Measurements from ENCODE around the gene GULP1. TPM values are rescaled to one million over a fixed set of nuclear protein-coding genes. Genes with fewer than 3 reads are reported as not detected.

The GULP1 gene
- total and polyA plus RNA-seq, 2 of the 4 experiments (the other 2 are of a cell fraction): 24.4 to 40.1 TPM

- no CpG with 5 or more reads among the region's 3 CpGs for WGBS, 2 experiments (ENCODE audit: extremely low coverage in 2 of 2, insufficient read length in 1 of 2)
- H3K4me2 ChIP-seq (ENCODE audit: low read depth, low read length): no peak overlapping the region
- H3K79me1 ChIP-seq (ENCODE audit: low read depth in 1 of 2, low read length in 2 of 2): peaks cover 18 to 21% of the 10 kb centered on the region in 2 experiments; a peak in 3 of 4 replicates
- H3K4ac ChIP-seq (ENCODE audit: low read depth, low read length): no peak overlapping the region
- peaks cover 1% of the 10 kb centered on the region; the same call in 1 of the 2 replicates for H3K4me1 ChIP-seq (ENCODE audit: control insufficient read depth, insufficient read depth, low read length)
- H3K18ac ChIP-seq (ENCODE audit: low read depth, low read length): no peak overlapping the region
- no peak overlapping the region for H2BK120ac ChIP-seq (ENCODE audit: low read depth, low read length)
- no peaks in the 10 kb centered on the region for H4K20me1 ChIP-seq (ENCODE audit: insufficient read depth, low read length)
- H2AK5ac ChIP-seq (ENCODE audit: low read depth, low read length): no peak overlapping the region
- dilution Hi-C loops (cut with HindIII; ENCODE audit: low sequenced_read_pairs, unreplicated experiment): no loop called here
- no peak overlapping the region for H3K27ac ChIP-seq (ENCODE audit: insufficient read depth, low read length)
- no peak overlapping the region for H2BK20ac ChIP-seq (ENCODE audit: low read depth, low read length)
- TF ChIP-seq NFE2L2 (IDR thresholded peaks at IDR 0.05; ENCODE audit: low read depth, low read length) (no peak), POLR2A (IDR thresholded peaks at IDR 0.05; ENCODE audit: low read depth, low read length) (no peak), CHD1 (IDR thresholded peaks at IDR 0.05; ENCODE audit: low read depth, low read length) (no peak), RFX5 (IDR thresholded peaks at IDR 0.05; ENCODE audit: low read depth, low read length) (no peak), BHLHE40 (IDR thresholded peaks at IDR 0.05; ENCODE audit: low read depth, low read length) (no peak), FOS (IDR thresholded peaks at IDR 0.05; ENCODE audit: low read depth, low read length) (no peak), MXI1 (IDR thresholded peaks at IDR 0.05; ENCODE audit: borderline replicate concordance, low read depth, low read length) (no peak), MAFK (IDR thresholded peaks at IDR 0.05; ENCODE audit: low read depth, low read length) (no peak)
- TF ChIP-seq, protein P1, sequence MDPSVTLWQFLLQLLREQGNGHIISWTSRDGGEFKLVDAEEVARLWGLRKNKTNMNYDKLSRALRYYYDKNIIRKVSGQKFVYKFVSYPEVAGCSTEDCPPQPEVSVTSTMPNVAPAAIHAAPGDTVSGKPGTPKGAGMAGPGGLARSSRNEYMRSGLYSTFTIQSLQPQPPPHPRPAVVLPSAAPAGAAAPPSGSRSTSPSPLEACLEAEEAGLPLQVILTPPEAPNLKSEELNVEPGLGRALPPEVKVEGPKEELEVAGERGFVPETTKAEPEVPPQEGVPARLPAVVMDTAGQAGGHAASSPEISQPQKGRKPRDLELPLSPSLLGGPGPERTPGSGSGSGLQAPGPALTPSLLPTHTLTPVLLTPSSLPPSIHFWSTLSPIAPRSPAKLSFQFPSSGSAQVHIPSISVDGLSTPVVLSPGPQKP (IDR thresholded peaks at IDR 0.05; ENCODE audit: borderline replicate concordance, low read depth, low read length): no peak
- ATAC-seq (ENCODE audit: low read depth) (no peak), DNase-seq (peak; percentile 30)
- H3K36me3 ChIP-seq (ENCODE audit: control insufficient read depth, insufficient read depth, low read length): no peaks in the 10 kb centered on the region
- ChIA-PET CTCF (interaction anchor here (0.6 kb wide), 1 partner anchor 14 kb away, joined by 3 read pairs; no protein-coding TSS in a partner anchor), POLR2A (ENCODE audit: unreplicated experiment) (no interaction called here)
- H2BK15ac ChIP-seq (ENCODE audit: low read depth, low read length): no peak overlapping the region
- no peaks in the 10 kb centered on the region for H3K9me3 ChIP-seq (ENCODE audit: control insufficient read depth, insufficient read depth, low read length)
- no peak overlapping the region for H4K5ac ChIP-seq (ENCODE audit: low read depth, low read length)
- no peak overlapping the region for H2AFZ ChIP-seq (replicated peaks; ENCODE audit: low read length, poor library complexity)
- in situ Hi-C loops (cut with MboI; ENCODE audit: low sequenced_read_pairs): no loop called here
- BruUV-seq (replicated peaks): no TSS peak
- H4K91ac ChIP-seq (ENCODE audit: insufficient read depth, low read depth, low read length): no peak overlapping the region
- H3K56ac ChIP-seq (ENCODE audit: extremely low read depth, insufficient read depth, low read length): no peak overlapping the region
- H4K8ac ChIP-seq (ENCODE audit: low read depth in 2 of 2, low read length in 2 of 2): no peak overlapping the region
- no peak overlapping the region for H2BK5ac ChIP-seq (ENCODE audit: low read depth, low read length, poor library complexity, severe bottlenecking)
- H3K9ac ChIP-seq (ENCODE audit: low read depth, low read length): no peak overlapping the region
- intact Hi-C loops (cut with micrococcal nuclease): no loop called here
- no peak overlapping the region for H2AK9ac ChIP-seq (replicated peaks; ENCODE audit: low read depth, low read length, poor library complexity)
- no peak overlapping the region for H3K14ac ChIP-seq (replicated peaks; ENCODE audit: low read depth, low read length)
- H3K9me1 ChIP-seq (ENCODE audit: insufficient read depth, low read length): 0 out of 2 replicates have a peak, but pooled peaks cover 4% of the 10 kb centered on the region
- H3K27me3 ChIP-seq (ENCODE audit: control insufficient read depth, insufficient read depth, low read length): no peaks in the 10 kb centered on the region
- H3K23ac ChIP-seq (ENCODE audit: low read depth, low read length): no peak overlapping the region
- no peak overlapping the region for H3K4me3 ChIP-seq (ENCODE audit: insufficient read depth, low read depth, low read length)
Observed at GRCh38 chr2:188444106-188444835, 152.6 kb downstream of the GULP1 start.
